IMR-90 (cell line): ENCODE data around the gene AGMO.

ENCODE experiments used
- BHLHE40 ChIP-seq: fragments of 150-350 bp; IDR thresholded peaks from 2 replicates; pipeline ENCODE4 v1.6.1; 2016; ENCODE audit warnings: mild to moderate bottlenecking, low read depth, low read length
- CHD1 ChIP-seq: IDR thresholded peaks from 2 replicates; pipeline ENCODE4 v1.6.1; 2012; ENCODE audit warnings: low read depth, low read length, improper control_type of control experiment
- CTCF ChIP-seq: conservative IDR thresholded peaks from 2 replicates; pipeline ENCODE4 v1.5.1; 2012; ENCODE audit warnings: mild to moderate bottlenecking, low read depth, low read length, improper control_type of control experiment
- ELK1 ChIP-seq: fragments of 150-350 bp; IDR thresholded peaks from 2 replicates; pipeline ENCODE4 v1.6.1; 2016; ENCODE audit warnings: low read depth, mild to moderate bottlenecking, low read length, moderate library complexity, borderline replicate concordance
- MXI1 ChIP-seq: IDR thresholded peaks from 2 replicates; pipeline ENCODE4 v1.6.1; 2012; ENCODE audit warnings: low read depth, mild to moderate bottlenecking, low read length, moderate library complexity, borderline replicate concordance
- POLR2A ChIP-seq: IDR thresholded peaks from 2 replicates; pipeline ENCODE4 v1.6.1; 2012; ENCODE audit warnings: mild to moderate bottlenecking, low read depth, low read length
- RFX5 ChIP-seq: IDR thresholded peaks from 2 replicates; pipeline ENCODE4 v1.8.0; 2012; ENCODE audit warnings: low read depth, mild to moderate bottlenecking, low read length, moderate library complexity
- SMC3 ChIP-seq: fragments of 150-350 bp; IDR thresholded peaks from 2 replicates; pipeline ENCODE4 v1.6.1; 2016; ENCODE audit warnings: low read depth, mild to moderate bottlenecking, antibody characterized with exemption, low read length, moderate library complexity
- USF2 ChIP-seq: fragments of 150-350 bp; IDR thresholded peaks from 2 replicates; pipeline ENCODE4 v1.6.1; 2017; ENCODE audit warnings: mild to moderate bottlenecking, antibody characterized with exemption, low read length, low read depth

- TF ChIP-seq RFX5 (no peak), CTCF (no peak), POLR2A (no peak), ELK1 (no peak), BHLHE40 (no peak), SMC3 (no peak), USF2 (no peak), CHD1 (no peak), MXI1 (no peak)
These were observed 47.5 kb upstream of the AGMO start for GRCh38 chr7:15609287-15609686.
